Fibroblast of skin of back (primary cell): ENCODE measurements around the gene CERCAM.
A peak's percentile ranks its signal among the peaks of the same experiment; 100 is the strongest.
"Not testable (repeated sequence)": the region's sequence is repeated elsewhere in the genome, so short reads cannot be mapped to it uniquely, and the experiment has no call there.

Experiments used
- DNase-seq: peaks from one replicate; pipeline ENCODE4 v3.0.0-alpha.2; 2013

Gene CERCAM

DNA sequence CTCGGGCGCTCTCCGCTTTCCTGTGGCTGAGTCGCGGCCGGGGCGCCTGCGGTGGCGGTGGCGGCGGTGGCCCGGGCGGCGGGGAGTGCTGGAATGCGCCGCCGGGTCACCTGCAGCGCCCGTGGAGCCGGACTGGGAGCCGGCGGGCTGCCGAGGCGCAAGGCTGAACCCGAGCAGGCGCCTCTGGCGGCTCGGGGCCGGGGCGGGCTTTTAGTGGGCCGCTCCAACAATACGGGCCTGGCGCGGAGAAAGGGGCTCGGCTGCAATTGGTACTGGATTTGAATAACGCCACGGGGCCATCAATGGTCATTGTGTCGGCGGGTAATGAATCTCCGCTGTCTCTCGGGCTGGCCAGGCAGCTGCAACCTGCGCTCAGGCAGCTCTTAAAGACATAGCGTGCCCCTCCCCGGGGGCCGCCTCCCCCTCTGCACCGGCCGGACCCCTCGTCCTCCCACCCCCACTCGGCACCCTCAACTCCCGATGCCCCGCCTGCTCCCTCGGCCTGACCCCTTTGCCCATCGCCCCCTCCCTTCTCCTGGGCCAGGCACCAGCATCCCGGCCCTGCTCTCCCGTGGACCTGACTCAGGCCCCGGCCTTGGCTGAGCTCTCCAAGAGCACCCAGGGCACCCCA lies 27.4 kb upstream of the CERCAM start:
- DNase-seq = no peak

DNA sequence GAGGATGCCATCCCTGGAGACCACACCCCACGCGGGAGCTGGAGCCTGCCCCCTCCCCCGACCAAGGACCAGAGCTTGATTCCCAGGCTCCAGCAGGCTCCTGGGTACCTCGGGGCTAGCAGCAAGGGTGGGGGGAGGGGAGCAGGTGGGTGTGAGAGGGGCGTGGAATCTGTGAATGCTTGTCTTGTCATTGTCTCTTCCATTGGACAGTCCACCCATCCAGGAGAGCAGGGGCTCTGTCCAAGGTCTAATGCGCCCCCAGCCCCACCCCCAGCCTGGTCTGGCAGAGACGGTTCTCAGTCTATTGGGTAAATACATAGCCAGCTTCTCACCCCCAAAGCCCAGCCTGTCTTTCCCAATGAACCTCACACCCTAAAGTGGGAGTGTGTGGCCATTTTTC lies 26.7 kb upstream of the CERCAM start:
- DNase-seq = no peak

DNA sequence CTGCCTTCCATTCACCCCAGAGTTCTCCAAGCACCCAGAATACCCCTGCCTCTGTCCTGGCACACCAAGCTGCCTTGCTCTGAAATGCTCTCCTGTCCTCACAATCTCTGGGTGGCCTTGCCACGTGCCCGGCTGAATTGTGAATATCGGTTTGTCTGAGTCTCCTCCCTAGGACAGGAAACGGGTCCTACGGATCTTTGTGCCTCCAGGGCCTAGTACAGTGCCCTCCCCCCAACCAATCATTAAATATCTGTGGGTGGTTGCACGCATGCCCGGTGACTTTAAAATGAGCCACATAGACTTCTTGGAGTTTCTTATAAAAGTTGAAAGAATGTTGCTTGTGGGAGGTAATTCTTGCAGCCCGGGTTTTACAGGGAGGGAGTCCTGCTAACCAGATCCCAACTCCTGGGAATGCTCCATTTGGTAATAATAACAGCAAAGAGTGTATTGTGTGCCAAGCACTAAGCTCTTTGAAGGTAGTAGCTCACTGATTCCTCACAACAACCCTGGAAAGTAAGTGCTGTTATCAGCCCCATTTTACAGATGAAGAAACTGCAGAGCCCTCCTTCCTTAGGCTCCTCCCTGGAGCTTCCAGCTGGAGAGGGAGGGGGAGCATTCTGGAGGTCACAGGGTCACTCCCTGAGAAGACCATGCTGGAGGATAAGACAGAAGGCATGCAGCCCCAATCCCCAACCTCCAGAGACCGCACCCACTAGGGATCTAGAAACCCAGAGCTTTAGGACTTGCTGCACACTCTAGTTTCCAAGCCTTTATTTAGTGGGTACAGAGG lies 26.1 kb upstream of the CERCAM start:
- no peak for DNase-seq

DNA sequence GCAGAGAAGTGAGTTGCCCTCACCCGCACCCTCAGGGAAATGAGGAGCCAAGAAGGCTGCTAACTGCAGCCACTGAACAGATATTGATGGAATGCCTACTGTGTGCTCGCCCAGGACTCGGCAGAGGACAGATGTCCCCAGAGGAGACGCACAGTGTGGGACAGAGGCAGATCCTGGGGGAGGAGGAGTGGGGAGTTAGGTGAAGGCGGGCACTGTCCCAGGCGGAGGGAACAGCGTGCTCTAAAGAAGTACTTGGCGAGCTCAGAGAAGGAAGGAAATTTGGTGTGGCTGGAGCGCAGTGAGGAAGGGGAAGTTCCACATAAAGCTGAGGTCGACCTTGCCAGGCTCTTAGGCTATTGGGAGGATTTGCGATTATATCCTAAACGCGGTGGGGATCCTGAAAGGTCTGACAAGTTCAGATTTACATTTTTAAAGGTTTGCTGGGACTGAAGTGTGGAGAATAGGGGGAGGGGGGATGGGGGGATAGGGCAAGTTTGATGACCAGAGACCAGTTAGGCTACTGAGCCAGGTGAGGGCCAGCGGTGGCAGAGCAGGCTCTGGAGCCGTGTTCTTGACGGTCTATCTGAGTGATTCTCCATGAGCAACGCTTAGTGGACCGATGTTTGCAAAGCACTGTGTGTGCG lies 23.6 kb upstream of the CERCAM start:
- no peak for DNase-seq

DNA sequence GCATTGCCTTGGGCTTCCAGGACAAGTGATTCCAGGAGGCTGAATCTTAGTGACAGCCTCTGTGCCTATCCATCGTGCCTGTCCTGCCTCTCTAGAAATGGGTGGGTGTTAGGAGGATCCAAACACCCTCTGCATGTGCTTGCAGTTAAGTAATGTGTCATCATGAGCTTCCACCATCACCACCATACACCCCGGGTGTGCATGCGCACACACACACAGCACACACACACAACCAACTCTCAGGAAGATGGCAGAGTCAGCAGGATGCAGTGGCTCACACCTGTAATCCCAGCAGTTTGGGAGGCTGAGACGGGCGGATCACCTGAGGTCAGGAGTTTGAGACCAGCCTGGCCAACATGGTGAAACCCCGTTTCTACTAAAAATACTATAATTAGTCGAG lies 22.8 kb upstream of the CERCAM start:
- DNase-seq = no peak

DNA sequence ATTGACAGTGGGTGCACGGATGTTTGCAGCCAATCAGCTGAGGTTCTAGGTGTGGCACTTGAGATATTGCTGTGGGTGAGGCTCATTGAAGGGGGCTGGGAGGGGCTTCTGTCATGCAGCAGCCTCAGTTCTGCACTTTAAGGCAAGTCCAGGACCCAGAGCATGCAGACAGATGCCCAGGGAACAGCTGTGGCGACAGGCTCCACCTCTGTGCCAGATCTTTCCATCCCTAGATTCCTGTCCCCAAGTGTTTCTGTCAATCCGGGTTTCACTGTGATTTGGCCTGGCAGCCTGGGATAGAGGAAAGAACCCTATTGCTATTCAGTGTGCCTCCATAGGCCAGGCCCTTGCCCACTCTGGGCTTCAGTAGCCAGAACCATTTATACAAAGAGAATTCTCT lies 20.8 kb upstream of the CERCAM start:
- DNase-seq = no peak

DNA sequence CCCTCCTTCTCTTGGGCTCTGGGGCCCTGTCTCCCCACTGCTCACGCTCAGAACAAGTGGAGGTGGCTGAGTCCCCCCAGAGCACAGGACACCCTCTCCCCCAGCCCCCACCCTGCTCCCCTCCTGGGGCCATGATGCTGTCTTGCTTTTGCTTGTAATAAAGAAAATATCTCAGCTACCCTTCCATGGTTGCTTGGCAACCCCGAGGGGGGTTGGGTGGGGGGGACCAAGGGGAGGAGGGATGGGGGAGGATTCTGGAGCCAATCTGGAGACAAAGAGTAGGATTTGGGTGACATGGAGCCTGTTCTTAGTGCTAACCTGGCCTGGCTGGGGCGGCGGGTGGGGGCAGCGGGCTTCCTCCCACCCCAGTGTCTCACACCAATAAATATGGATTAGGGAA lies 16.1 kb upstream of the CERCAM start:
- DNase-seq = no peak

DNA sequence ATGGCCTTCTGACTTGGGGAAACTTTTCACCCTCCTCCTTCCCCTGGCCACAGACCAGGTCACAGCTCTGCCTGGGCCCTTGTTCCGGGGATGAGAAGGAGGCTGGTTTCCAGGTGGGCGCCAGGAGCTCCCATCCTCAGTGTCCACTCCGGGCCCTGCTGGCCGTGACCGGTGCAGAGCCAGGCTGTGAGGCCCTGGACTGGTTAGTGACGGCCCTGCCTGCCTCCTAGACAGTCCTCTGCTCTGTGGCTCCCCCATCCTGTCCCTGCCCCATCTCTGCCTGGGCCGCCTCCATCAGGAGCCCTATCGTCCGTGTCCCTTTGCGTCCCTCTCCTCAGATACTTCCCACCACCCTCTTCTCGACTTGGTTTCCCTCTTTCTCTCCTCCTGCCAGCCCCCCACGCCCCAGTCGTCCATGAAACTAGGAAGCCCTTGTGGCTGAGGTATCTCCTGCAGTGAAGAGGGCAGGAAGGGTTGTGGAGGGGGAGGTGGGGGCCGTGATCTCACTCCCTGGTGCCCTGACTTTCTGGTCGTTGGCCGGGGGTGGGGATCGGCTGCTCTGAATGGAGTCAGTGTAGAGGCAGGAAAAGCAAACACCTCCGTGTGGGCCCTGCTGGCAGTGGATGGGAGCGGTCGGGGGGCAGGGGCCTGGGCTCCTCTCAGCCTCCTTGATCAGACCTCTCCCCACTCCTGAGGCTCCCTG lies 15.4 kb upstream of the CERCAM start:
- no peak for DNase-seq

DNA sequence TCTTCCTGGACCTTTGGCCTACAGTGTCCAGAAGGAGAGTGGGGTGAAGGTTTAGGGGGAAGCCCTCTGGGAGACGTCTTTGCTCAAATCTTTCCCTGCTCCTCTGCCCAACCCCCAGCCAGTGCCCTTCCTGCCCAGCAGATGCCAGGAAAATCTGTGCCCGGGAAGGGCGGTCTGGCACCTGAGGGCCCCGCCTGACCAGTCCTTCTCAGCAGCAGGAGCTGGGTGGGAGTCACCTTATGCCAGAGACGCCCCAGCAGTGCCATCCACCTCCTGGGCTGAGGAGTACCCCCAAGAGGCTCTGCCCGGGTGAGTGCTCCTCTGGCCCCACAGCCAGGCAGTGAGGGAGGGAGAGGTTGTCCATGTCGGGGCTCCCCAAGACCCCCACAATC lies 14.9 kb upstream of the CERCAM start:
- no peak for DNase-seq

DNA sequence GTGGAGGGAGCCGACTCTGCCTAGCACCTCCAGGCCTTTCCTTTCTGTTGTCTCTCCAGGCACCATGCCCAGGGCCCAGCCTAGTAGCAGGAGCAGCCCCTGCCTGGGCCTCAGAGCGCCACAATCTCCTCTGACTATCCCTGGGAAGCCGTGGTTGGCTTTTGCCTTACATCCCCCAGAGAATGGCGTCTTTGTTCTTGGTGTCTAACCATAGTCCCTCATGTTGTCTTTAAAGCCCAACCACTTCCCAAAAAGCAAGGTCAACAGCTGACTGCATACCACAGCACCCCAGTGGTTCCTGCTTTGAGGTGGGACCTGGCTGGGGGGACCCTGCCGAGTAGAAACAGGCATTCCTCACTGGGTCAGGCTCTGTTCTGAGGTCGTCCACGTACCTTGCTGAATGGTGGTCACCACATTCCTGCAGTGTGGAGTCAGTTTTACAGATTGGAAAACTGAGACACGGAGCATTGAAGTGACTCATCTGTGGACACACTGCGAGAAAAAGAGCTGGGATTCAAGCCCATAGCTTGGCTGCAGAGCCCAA lies 13.7 kb upstream of the CERCAM start:
- DNase-seq = peak; percentile 55

DNA sequence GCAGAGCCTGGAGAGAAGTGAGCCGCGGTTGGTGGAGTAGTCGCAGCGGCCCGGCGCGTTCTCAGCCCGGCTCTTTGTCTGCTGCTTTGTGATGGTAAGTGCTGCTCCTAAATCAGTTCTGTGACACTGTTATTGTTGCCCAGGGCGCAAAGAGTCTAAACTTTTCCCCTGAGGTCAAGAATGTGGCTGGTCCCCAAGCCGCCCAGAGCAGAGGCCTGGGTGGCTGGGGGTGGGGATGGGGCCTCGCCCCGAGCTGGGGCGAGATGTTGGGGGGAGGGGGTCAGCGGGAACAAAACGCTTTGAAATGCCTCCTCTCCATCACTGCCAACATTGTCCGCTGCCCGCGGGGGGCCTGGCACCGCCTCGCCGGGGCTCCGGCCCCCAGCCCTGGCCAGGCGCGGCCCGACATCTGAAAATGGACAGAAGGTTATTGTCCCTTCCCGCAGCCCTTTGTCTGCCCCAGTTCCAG lies 11.7 kb upstream of the CERCAM start:
- DNase-seq = no peak

DNA sequence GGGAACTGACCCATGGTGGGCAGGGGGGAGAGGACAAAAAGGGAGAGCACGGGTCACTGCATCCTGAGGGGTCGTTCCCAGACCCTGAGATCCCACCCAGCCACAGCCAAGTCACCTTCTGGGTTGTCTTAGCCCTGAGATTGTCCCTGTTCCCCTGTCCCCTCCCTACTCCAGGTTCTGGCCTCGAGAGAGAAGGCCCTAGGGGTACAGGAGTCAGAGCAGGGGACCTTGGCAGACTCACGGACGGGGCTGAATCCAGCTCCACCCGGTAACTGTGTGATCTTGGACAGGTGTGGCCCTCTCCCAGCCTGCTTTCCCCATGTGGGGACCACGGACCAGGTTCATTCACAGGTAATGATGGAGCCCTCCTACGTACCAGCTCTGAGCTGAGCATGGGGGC lies 11.2 kb upstream of the CERCAM start:
- no peak for DNase-seq

DNA sequence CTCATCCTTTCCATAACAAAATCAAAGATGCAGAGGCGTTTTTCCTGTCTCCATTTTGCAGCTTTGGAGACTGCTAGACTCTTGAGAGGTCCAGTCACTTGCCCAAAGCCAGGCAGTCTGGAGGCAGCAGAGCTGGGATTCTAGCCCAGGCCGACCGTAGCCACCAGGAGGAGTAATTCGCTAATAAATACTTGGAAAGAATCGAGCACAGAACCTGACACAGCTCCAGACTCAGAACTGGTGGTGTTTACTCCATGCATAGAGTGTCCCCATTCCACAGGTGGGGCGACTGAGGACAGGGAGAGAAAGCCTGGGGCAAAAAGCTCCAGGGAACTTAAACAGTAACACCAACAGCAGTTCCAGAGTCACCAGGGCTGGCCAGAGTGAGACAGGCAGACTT lies 10.7 kb upstream of the CERCAM start:
- peak; percentile 29 for DNase-seq

DNA sequence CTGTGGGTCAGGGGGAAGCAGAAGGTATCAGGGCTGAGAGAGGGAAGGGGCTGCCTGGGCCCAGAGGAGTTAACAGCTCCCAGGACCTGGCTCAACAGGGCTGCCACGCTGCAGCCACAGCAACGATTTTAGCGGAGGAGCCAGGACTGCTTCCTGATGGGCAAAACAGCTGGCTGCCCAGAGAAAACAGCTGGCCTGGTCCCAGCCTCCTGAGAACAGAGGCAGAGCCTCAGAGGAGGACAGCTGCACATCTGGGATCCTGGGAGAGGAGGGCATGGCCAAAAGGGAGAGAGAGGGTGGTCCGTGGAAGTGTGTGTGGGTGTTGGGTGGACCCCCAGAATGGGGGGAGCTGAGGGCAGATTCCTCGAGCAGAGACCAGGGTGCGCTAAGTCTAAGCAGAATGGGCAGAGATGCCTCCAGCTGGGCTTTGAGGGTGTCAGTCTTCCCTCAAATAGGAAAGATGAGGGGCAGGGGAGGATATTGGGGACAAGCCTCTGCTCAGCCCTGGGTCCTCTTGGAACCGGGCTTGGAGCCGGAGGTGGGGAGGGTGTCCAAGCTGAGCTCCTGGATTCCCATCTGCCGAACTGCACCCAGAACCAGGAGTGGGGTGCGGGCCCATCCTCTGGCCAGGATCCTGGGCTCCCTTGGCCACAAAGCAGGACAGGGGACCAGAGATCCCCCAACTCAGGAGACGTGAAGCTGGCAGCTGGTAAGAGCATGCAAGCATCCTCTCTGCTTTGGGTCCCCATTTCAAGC lies 9.1 kb upstream of the CERCAM start:
- no peak for DNase-seq

DNA sequence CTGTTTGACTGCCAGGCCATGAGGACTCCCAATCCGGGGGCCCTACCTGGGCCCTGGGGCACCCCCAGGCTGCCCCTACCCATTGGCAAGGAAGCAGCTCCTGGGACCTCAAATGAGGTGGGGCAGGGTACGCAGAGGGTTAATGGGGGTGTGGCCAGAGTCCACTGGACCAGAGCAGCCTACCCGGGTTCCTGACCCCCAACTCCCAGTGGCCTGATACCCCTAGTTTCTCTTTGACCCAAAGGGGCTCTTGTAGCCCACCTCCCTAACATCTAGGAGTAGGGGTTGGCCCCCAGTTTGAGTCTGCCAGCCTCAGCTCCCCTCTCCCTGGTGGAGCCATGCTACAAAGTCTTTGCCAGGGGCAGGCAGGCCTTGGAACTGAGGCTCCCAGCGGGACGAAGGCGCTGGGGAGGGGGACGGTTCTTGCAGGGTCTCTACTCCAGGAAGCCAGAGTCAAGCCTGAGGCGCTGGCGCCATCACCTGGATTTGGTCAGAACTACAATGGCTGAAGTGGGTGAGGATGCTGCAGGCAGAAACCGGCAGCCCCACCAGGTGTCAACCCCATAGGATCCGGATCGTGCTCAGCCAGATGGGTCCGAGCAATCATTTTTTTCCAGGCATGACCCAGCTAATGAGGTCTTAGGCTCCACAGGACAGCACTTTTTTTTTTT lies 8.4 kb upstream of the CERCAM start:
- peak; percentile 40 for DNase-seq

DNA sequence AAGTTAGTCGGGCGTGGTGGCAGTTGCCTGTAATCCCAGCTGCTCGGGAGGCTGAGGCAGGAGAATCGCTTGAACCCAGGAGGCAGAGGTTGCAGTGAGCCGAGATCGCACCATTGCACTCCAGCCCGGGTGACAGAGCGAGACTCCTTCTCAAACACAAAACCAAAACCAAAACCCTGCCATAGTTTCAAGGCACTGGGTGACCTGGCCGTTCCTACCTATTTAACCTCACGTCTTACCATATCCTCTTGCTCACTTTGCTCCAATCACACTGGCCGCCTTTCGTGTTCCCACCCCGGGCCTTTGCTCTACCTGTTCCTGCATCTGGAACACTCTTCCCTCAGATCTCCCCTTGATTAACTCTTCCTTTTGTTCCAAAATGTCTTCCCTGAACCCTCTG lies 6.9 kb upstream of the CERCAM start:
- DNase-seq = not testable (repeated sequence)

DNA sequence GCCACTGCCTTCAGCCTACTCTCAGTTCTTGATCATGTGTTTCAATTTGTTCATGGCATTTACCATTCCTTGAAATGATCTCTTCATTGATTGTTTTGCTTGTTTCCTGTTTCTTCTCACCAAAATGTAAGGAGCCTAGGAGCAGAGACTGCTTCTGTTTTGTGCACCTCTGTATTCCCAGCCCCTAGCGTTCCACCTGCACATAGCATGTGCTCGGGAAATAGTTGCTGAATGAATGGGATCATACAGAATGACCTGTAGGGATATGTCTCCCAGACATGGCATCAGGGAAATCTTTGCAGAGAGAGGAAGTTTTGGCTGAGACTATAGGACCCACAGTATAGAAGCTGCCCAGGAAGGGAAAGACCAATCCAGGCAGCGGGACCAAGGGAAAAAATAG lies 6.2 kb upstream of the CERCAM start:
- DNase-seq = no peak

DNA sequence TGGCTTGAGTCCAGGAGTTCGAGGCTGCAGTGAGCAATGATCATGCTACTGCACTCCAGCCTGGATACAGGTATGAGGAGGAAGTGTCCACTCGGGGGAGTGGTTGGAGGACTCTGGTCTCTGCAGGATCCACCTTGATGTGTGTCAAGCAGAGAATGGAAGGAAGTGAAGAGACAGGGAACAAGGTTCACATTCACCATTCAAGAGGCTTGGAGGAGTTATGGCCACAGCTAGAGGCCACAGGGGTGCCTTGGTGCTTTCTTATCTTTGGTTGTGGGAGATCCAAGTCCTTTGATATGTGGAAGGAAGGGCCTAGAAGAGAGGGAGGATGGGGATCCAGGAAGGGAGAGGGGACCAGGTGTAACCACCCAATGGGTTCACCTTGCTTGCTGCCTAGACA lies 5.4 kb upstream of the CERCAM start:
- DNase-seq = no peak

DNA sequence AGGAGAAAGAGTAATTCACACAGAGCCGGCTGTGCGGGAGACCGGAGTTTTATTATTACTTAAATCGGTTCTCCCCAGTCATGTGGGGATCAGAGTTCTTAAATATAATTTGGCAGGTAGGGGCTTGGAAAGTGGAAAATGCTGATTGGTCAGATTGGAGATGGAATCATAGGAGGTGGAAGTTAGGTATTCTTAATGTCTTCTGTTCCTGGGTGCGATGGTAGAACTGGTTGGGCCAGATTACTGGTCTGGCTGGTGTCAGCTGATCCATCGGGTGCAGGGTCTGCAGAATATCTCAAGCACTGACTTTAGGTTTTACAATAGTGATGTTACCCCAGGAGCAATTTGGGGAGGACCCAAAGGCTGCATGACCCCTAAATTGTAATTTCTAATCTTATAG lies 4.6 kb upstream of the CERCAM start:
- DNase-seq = no peak

DNA sequence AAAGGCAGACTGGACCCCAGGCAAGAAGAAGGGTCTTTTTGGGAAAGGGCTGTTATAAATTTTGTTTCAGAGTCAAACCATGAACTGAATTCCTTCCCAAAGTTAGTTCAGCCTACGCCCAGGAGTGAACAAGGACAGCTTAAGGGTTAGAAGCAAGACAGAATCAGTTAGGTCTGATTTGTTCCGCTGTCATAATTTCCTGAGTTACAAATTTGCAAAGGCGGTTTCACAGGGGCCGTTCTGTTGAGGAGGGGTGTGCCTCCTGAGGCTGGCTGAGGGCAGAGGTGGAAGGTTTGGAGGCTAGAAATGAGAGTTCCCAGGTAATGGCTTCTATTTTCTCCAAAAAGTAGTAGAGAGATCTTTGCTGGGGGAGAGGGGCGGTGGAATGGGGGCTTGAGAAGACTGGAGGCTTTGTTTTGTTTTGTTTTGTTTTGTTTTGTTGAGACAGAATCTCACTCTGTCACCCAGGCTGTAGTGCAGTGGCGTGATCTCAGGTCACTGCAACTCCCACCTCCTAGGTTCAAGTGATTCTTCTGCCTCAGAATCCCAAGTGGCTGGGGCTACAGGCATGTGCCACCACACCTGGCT lies 4.1 kb upstream of the CERCAM start:
- DNase-seq = no peak
